NCI-H146 treated with DMSO at 0.1 percent for 48 hours (cell line): ENCODE data around the gene PIGQ.

Source experiments
- DNase-seq: peaks from one replicate; lab custom pipeline; 2025; ENCODE audit not compliant: unreplicated experiment; lab: John Stamatoyannopoulos, UW

PIGQ gene

GRCh38 chr16:569445-570254 lies at the start of gene PIGQ:
Gene PIGQ (plus strand): TSS chr16:569968. CDS start chr16:574075, 4,107 bp downstream.
- no peak for DNase-seq

DNA sequence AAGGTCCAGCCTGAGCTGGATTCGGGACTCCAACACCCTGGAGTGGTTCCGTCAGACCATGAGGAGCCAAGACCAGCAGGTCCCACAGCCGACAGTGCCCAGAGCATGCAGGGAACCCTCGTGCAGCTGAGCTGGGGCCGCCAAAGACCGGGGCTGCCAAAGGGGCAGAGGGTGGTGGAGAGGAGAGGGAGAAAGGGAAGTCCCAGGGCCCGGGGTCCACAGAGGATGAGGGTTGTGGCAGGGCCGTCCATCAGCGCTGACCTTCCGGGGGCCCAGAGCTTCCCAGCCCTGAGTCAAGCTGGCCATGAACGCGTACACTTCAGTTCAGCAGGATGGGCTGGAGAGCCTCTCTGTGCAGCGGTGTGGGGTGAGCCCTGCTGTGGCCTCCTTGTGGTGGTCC lies 48.9 kb upstream of the PIGQ start:
- DNase-seq = no peak

GRCh38 chr16:521381-522210 lies 48.2 kb upstream of the PIGQ start:
- DNase-seq = no peak

- no peak for DNase-seq
Observed at GRCh38 chr16:522320-523096, 47.3 kb upstream of the PIGQ start.

DNA sequence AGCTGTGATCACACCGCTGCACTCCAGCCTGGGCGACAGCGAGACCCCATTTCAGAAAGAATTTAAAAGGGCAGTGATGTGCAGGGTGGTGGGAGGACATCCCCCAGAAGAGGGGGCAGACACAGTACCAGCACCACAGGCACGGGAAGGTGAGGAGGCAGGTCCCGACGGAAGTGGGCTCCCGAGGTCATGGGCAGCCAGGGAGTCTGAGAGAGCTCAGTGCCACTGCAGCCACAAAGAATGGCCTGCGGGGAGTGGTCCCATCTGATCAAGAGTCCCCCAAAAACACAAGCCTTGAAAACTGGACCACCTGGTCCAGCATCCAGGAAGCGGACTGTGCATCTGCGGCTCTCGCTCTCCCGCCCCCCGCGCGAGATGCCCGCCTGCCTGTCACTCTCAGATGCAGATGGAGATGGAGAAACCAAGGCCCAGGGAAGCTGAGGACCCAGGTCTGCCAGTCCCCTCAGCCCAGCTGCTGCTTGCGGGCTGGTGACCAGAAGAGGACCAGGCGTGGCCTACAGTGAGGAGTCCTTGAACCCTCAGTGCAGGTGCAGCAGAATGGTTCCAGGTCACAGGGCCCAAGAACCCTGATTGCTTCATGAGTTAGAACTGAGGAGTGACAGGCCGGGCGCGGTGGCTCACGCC lies 46.5 kb upstream of the PIGQ start:
- no peak for DNase-seq

GRCh38 chr16:524274-525040 lies 45.3 kb upstream of the PIGQ start:
- no peak for DNase-seq

DNA sequence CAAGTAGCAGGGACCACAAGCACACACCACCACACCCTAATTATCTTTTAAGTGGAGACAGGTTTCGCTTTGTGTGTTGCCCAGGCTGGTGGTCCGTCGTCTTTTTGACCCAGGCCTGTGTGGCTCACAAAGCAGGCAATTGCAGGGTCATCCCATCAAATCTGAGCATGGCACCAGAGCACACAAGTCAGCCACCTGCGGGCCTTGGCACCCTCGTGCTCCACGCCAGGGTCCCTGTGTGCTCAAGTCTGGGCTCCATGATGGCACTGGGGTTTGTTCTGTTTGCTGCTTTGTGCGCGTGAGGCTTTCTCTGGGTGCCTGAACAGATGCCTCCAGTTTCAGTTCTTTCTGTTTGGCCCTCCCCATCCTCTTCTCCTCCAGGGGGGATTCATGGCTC lies 44.6 kb upstream of the PIGQ start:
- DNase-seq = no peak

GRCh38 chr16:525520-526180 lies 44.1 kb upstream of the PIGQ start:
- no peak for DNase-seq

- DNase-seq = peak; percentile 61
Observed at GRCh38 chr16:526181-527014, 43.4 kb upstream of the PIGQ start.

DNA sequence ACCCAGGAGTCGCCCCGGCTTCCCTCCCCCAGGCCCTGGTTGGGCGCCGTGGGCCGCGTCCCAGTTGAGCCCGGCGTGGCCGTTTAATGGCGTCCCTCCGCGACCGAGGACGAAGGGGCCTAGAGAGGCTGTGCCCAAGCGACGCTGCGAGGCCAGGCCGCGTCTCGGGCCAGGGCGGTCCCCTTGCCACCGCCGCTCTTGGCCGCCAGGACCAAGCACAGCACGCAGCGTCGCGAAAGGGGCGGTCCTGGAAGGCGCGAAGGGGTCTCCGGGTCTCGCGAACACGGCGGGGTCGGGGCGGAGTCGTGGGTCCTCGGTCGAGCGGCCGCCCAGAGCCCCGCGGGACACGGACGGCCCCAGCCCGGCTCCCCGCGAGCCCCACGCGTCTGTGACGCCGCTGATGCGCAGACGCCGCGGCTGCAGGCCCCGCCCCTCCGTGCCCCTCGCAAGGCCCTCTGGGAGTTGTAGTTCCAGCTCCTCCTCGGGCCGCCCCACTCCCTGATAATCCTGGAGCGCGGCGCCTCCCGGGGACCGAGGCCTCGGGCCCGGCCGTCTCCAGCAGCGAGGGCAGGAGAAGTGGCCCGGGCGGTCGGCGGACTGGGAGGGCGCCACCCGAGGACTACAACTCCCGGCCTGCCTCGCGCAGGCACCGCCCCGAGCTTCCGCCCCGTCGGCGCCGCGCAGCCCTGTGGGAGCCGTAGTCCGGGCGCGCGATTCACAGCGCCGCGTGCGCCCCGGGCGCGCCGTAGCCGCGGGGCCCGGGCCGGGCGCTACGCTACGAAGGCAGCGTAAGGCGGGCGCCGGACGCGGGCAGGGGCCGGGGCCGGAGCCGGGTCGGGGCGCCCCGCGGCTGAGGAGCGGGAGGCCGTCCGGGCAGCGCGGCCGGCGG lies 42.5 kb upstream of the PIGQ start, which contains the start of gene CAPN15:
CAPN15 (plus strand) TSS at position 698 of the 889 bp plus-strand sequence. CDS start 19,127 bp downstream, outside the sequence.
- DNase-seq = peak; percentile 92

GRCh38 chr16:528111-529011 lies 41.4 kb upstream of the PIGQ start:
- DNase-seq = peak; percentile 16

DNA sequence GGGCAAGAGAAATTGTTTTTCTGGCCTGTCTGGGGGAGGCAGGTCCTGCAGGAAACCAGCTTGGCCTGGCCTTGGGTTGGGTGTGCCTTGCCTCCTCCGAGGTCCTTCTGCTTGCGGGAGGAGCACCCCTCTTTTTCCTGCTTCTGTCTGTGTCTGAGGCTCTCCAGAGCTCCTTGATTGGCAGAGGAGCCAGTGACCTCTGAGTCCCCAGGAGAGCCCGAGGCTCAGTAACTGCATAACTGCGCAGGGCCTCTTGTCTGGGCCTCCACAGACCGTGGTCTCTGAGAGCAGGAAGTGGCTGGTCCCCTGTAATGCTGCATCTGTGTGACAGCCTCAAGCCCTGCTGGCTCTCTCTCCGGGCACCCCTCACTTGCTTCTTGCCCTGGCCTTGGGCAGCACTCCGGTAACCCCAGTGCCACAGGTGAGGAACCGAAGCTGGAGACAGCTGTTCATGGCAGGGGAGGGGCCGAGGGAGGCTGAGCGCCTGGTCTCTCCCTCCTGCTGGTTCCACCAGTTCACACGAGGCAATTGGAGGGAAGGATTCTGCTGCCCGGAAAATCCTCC lies 40.7 kb upstream of the PIGQ start:
- no peak for DNase-seq

DNA sequence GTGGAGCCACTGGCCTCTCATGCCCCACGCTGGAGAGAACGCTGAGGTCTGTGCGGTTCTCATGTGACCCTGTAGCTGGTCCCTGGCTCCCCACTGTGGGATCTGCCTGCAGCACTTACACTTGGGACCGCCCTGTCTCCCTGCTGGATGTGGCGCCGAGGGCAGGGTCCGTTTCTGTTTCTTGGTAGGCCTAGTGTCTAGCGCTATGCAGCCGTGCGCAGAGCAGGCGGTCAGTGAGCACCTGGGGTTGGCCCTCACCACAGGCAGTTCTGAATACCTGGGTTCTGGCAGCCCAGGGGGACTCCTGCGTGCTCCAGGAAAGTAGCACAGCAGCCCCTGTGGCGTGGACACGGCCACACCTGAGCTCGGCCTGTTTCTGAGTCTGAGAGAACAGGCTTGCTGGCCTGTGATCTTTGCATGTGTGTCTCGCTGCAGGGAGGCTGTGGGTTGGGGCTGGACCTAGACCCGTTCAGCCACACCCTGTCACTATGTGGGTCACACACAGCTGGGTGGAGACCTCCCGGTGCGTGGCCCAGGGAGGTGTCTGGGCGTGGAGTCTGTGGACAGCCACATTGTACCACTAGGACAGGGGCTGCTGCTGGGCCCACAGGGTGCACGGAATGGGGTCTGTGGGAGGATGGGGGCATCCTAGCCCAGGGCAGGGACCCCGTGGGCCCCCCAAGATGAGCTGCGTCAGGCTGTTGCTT lies 39.5 kb upstream of the PIGQ start:
- DNase-seq = no peak

- no peak for DNase-seq
Observed at GRCh38 chr16:531494-532125, 38.2 kb upstream of the PIGQ start.
